Measurements from ENCODE around the gene ATPAF1.

- TF ChIP-seq CTCF (IDR thresholded peaks at IDR 0.05) (no peak), POLR2AphosphoS5 (IDR thresholded peaks at IDR 0.05) (no peak)
Measured at GRCh38 chr1:46690931-46691421, 22.8 kb upstream of the ATPAF1 start.

Measured in transverse colon (tissue), 4 donors.